KMS-11 (cell line): ENCODE data around the gene NAT8L.

Experiments
- H2AFZ ChIP-seq: fragments of 200-600 bp; sonication (generic); 2 replicates; pipeline ENCODE4 v1.6.1; 2016; ENCODE audit warnings: antibody characterized with exemption, mixed run types, low read depth
- H3K27ac ChIP-seq: fragments of 200-600 bp; sonication (generic); 2 replicates; pipeline ENCODE4 v1.6.1; 2016; ENCODE audit warnings: mild to moderate bottlenecking, mixed run types
- H3K27me3 ChIP-seq: fragments of 200-600 bp; sonication (generic); 2 replicates; pipeline ENCODE4 v1.6.1; 2017; ENCODE audit warnings: mild to moderate bottlenecking, low read depth, mixed run types, moderate library complexity; ENCODE audit not compliant: insufficient read depth
- H3K36me3 ChIP-seq: fragments of 200-600 bp; sonication (generic); 2 replicates; pipeline ENCODE4 v1.6.1; 2017; ENCODE audit warnings: mild to moderate bottlenecking, mixed run types; ENCODE audit not compliant: insufficient read depth
- H3K4me1 ChIP-seq: fragments of 200-600 bp; sonication (generic); 2 replicates; pipeline ENCODE4 v1.6.1; 2016; ENCODE audit warnings: mild to moderate bottlenecking, low read depth, mixed run types; ENCODE audit not compliant: poor library complexity, severe bottlenecking
- H3K4me2 ChIP-seq: fragments of 200-600 bp; sonication (generic); 2 replicates; pipeline ENCODE4 v1.7.0; 2016; ENCODE audit warnings: mild to moderate bottlenecking, mixed run types
- H3K4me3 ChIP-seq: fragments of 200-600 bp; sonication (generic); IDR thresholded peaks from 2 replicates; pipeline ENCODE4 v1.6.1; 2017; ENCODE audit warnings: low read depth, low read length, mixed read lengths; ENCODE audit not compliant: insufficient read depth
- H3K79me2 ChIP-seq: fragments of 200-600 bp; sonication (generic); 2 replicates; pipeline ENCODE4 v1.6.1; 2016; ENCODE audit warnings: low read depth, mixed run types; ENCODE audit not compliant: insufficient read depth
- H3K9ac ChIP-seq: fragments of 200-600 bp; sonication (generic); 2 replicates; pipeline ENCODE4 v1.6.1; 2016; ENCODE audit warnings: mild to moderate bottlenecking, mixed run types
- H4K20me1 ChIP-seq: fragments of 200-600 bp; sonication (generic); 2 replicates; pipeline ENCODE4 v1.6.1; 2016; ENCODE audit warnings: mild to moderate bottlenecking, mixed run types; ENCODE audit not compliant: insufficient read depth
- TF ChIP-seq, protein P1 (sequence below): fragments of 200-600 bp; sonication (generic); conservative IDR thresholded peaks from 2 replicates; pipeline ENCODE4 v1.6.1; 2017; ENCODE audit warnings: low read depth, mild to moderate bottlenecking, antibody characterized with exemption, low read length, moderate library complexity, mixed read lengths

The NAT8L gene

DNA sequence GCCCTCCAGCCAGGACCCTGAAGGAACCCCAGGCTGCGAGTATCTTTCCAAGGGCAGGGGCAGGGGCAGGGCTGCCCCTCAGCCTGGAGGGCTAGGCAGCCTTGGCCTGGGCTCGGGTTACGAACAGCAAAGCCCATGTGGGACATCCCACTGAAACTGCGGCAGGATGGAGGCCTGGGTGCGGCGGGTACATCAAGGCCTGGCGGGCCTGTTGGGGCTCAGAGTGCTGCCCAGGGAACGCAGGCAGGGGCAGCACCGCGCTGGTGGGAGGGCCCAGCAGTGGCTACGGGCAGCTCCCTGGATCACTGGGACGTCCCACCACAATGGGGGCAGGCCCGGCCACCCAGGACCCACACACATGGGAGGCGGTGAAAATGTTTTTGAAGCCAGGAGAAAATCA, 10.9 kb downstream of the NAT8L start:
- no peaks in the 10 kb centered on the region for H3K27me3 ChIP-seq

GRCh38 chr4:2070421-2071251, 11.5 kb downstream of the NAT8L start:
- no peaks in the 10 kb centered on the region for H3K4me1 ChIP-seq
- no peaks in the 10 kb centered on the region for H3K79me2 ChIP-seq
- no peaks in the 10 kb centered on the region for H3K27me3 ChIP-seq
- no peaks in the 10 kb centered on the region for H4K20me1 ChIP-seq
- H3K27ac ChIP-seq, result no peak overlapping the region
- no peaks in the 10 kb centered on the region for H3K36me3 ChIP-seq
- no peak overlapping the region for H3K4me3 ChIP-seq
- no peak overlapping the region for H3K9ac ChIP-seq
- H3K4me2 ChIP-seq, result no peak overlapping the region
- no peak overlapping the region for H2AFZ ChIP-seq
- TF ChIP-seq, protein P1, sequence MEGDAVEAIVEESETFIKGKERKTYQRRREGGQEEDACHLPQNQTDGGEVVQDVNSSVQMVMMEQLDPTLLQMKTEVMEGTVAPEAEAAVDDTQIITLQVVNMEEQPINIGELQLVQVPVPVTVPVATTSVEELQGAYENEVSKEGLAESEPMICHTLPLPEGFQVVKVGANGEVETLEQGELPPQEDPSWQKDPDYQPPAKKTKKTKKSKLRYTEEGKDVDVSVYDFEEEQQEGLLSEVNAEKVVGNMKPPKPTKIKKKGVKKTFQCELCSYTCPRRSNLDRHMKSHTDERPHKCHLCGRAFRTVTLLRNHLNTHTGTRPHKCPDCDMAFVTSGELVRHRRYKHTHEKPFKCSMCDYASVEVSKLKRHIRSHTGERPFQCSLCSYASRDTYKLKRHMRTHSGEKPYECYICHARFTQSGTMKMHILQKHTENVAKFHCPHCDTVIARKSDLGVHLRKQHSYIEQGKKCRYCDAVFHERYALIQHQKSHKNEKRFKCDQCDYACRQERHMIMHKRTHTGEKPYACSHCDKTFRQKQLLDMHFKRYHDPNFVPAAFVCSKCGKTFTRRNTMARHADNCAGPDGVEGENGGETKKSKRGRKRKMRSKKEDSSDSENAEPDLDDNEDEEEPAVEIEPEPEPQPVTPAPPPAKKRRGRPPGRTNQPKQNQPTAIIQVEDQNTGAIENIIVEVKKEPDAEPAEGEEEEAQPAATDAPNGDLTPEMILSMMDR, result no peak

More for the DNA sequence above, 10.9 kb downstream of the NAT8L start:
- no peaks in the 10 kb centered on the region for H3K79me2 ChIP-seq
- TF ChIP-seq, protein P1, result no peak
- no peak overlapping the region for H3K4me3 ChIP-seq
- H3K4me1 ChIP-seq, result no peaks in the 10 kb centered on the region
- H3K4me2 ChIP-seq, result no peak overlapping the region
- H3K36me3 ChIP-seq, result no peaks in the 10 kb centered on the region
- no peak overlapping the region for H2AFZ ChIP-seq
- no peak overlapping the region for H3K9ac ChIP-seq
- H4K20me1 ChIP-seq, result no peaks in the 10 kb centered on the region
- H3K27ac ChIP-seq, result no peak overlapping the region

- no peak overlapping the region for H3K4me2 ChIP-seq
- H3K9ac ChIP-seq, result no peak overlapping the region
- H3K27ac ChIP-seq, result no peak overlapping the region
- no peaks in the 10 kb centered on the region for H4K20me1 ChIP-seq
- H3K4me1 ChIP-seq, result no peaks in the 10 kb centered on the region
- H3K27me3 ChIP-seq, result no peaks in the 10 kb centered on the region
- no peak overlapping the region for H3K4me3 ChIP-seq
- TF ChIP-seq, protein P1, result no peak
- H3K36me3 ChIP-seq, result no peaks in the 10 kb centered on the region
- no peak overlapping the region for H2AFZ ChIP-seq
- H3K79me2 ChIP-seq, result no peaks in the 10 kb centered on the region
These were observed 12.3 kb downstream of the NAT8L start for GRCh38 chr4:2071252-2071911.

- no peaks in the 10 kb centered on the region for H4K20me1 ChIP-seq
- H3K27me3 ChIP-seq, result no peaks in the 10 kb centered on the region
- H3K4me3 ChIP-seq, result no peak overlapping the region
- H2AFZ ChIP-seq, result no peak overlapping the region
- no peaks in the 10 kb centered on the region for H3K4me1 ChIP-seq
- no peak overlapping the region for H3K27ac ChIP-seq
- no peaks in the 10 kb centered on the region for H3K36me3 ChIP-seq
- H3K4me2 ChIP-seq, result no peak overlapping the region
- TF ChIP-seq, protein P1, result no peak
- no peak overlapping the region for H3K9ac ChIP-seq
- no peaks in the 10 kb centered on the region for H3K79me2 ChIP-seq
These were observed 13.1 kb downstream of the NAT8L start for GRCh38 chr4:2071912-2072867.
